D721Med (cell line): Measurements from ENCODE around the gene TRIOBP.

Source experiments
- DNase-seq: peaks from one replicate; pipeline ENCODE4 v3.0.0; 2011; ENCODE audit warnings: low spot score; ENCODE audit not compliant: insufficient read length
- FAIRE-seq: peaks from 2 replicates; lab custom pipeline; 2011; peaks lifted over from hg19 to GRCh38; lab: Jason Lieb, UNC
- TF ChIP-seq, protein P1 (sequence below): IDR thresholded peaks from 2 replicates; pipeline ENCODE4 v1.5.1; 2012; ENCODE audit warnings: mild to moderate bottlenecking, control low read depth; ENCODE audit not compliant: insufficient read depth; ENCODE audit errors: missing control alignments

TRIOBP gene

DNA sequence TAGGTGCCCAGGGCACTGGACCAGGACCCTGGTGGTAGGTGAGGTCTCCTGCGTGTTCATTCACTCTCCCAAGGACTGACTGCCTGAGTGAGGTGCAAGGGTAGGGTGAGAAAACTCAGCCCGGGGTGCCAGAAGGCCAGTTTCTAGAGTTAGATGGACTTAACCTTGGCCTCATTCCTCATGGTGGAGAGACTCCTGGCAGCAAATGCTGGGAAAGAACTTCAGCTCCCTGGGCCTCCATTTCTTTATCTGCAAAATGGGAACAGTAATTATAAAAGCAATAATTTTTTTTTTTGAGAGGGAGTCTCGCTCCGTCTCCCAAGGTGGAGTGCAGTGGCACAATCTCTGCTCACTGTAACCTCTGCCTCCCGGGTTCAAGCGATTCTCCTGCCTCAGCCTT is 47.7 kb downstream of the TRIOBP start:
- DNase-seq (no peak), FAIRE-seq (no peak)
- TF ChIP-seq, protein P1, sequence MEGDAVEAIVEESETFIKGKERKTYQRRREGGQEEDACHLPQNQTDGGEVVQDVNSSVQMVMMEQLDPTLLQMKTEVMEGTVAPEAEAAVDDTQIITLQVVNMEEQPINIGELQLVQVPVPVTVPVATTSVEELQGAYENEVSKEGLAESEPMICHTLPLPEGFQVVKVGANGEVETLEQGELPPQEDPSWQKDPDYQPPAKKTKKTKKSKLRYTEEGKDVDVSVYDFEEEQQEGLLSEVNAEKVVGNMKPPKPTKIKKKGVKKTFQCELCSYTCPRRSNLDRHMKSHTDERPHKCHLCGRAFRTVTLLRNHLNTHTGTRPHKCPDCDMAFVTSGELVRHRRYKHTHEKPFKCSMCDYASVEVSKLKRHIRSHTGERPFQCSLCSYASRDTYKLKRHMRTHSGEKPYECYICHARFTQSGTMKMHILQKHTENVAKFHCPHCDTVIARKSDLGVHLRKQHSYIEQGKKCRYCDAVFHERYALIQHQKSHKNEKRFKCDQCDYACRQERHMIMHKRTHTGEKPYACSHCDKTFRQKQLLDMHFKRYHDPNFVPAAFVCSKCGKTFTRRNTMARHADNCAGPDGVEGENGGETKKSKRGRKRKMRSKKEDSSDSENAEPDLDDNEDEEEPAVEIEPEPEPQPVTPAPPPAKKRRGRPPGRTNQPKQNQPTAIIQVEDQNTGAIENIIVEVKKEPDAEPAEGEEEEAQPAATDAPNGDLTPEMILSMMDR, result no peak

DNA sequence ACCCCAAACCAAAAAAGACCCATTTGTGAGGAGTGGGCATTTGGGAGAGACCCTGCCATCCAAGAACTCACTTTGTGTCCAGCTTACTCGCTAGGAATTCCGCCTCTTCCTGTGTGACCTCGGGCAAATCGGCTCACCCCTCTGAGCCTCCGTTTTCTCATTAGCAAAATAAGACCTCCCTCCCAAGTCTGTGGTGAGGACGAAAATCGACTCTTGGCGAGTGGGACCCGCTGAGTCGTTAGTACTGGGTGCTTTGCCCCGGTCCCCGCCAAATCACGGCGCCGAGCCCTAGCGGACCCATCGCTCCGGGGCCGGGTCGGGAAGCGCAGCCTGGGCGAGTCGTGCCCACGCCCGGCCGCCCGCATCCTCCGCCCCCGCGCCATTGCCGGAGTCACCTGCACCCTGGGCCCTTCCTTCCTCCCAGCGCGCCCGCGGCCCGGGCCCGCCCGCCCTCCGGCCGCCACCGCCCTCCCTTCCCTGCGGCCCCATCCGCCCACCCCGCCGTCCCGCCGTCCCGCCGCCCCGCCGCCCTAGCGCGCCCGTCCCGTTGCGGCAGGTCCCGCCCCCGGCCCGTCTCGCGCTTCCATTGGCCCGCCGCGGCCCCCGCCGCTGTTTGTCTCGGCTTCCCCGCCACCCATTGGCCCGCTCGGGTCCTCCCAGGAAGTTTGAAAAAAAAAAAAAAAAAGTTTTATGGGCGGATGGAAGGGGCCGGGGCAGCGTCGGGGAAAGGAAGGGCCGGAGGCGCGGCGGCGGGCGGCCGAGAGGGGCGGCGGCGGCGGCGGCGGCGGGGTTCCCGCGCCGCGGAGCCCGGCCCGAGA is 48.9 kb downstream of the TRIOBP start:
- DNase-seq (peak; percentile 57), FAIRE-seq (no peak)
- TF ChIP-seq, protein P1, result no peak

GRCh38 chr22:37746366-37747079 is 49.7 kb downstream of the TRIOBP start:
- TF ChIP-seq, protein P1, result no peak
- DNase-seq (no peak), FAIRE-seq (no peak)

GRCh38 chr22:37747080-37747714 is 50.3 kb downstream of the TRIOBP start:
- TF ChIP-seq, protein P1, result no peak
- no peak for DNase-seq
- no peak for FAIRE-seq

DNA sequence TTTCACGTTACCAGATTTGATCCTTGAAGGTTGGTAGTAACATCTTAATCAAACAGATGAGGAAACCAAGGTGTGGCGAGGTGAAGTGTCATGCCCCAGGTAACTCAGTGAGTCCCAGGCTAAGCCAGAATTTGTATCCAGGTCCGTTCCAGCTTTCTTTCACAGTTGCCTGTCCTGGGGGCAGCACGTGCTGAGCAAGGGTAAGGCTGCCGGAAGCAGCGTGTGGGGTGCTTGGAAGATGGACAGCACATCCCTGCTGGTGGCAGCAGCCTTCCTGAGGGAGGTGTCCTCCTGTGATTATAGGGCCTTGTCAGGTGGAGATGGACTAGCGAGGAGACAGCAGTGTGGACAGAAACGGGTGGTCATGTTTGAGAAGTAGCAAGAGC is 50.9 kb downstream of the TRIOBP start:
- no peak for FAIRE-seq
- DNase-seq, result no peak
- TF ChIP-seq, protein P1, result no peak

- DNase-seq, result no peak
- TF ChIP-seq, protein P1, result no peak
- FAIRE-seq, result no peak
Observed at GRCh38 chr22:37748659-37749058, 51.8 kb downstream of the TRIOBP start.

DNA sequence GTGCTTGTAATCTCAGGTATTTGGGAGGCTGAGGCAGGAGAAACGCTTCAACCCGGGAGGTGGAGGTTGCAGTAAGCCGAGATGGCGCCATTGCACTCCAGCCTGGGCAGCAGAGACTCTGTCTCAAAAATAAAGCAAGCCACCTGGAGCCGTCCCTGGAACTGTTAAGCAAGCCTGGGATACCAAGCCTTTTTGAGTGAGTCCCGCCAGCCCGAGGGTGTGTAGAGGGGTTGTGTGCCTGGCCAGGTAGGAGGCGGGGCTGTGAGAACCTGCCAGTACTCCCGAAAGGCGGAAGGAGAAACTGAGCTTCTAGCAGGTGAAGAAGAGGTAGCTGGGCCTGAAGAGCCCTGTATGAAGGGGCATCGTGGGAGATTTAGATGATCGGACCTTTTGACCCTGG is 52.4 kb downstream of the TRIOBP start:
- TF ChIP-seq, protein P1, result no peak
- no peak for DNase-seq
- no peak for FAIRE-seq
